WTC11 (cell line): ENCODE measurements around the gene WDR82. TPM values are rescaled to one million over a fixed set of nuclear protein-coding genes. Genes with fewer than 3 reads are reported as not detected.

Experiments
- ATAC-seq: fragments of 200-7000 bp; cut with Tn5 transposase; 2 replicates; pipeline ENCODE4 v1.10.0; 2021; ENCODE audit warnings: mild to moderate bottlenecking, moderate library complexity
- CTCF ChIA-PET: fragments of 300-600 bp; sonication (Branson Sonifier 250); formaldehyde crosslinking; loops from one replicate; lab custom pipeline; 2021; ENCODE audit warnings: antibody characterized with exemption; lab: Charles Lee
- POLR2A ChIA-PET: fragments of 350-600 bp; sonication (Branson Sonifier 250); formaldehyde crosslinking; loops from one replicate; lab custom pipeline; 2021; ENCODE audit warnings: antibody characterized with exemption; lab: Charles Lee
- DNase-seq: peaks from one replicate; pipeline ENCODE4 v3.0.0; 2021; ENCODE audit warnings: low spot score
- H3K27ac Mint-ChIP-seq: 2 replicates; pipeline ENCODE4 v1.8.0; 2021; ENCODE audit warnings: mixed read lengths
- H3K27me3 Mint-ChIP-seq: 2 replicates; pipeline ENCODE4 v1.8.0; 2021; ENCODE audit warnings: low read depth, mild to moderate bottlenecking, moderate library complexity, mixed read lengths
- H3K36me3 Mint-ChIP-seq: 2 replicates; pipeline ENCODE4 v1.8.0; 2021; ENCODE audit warnings: mixed read lengths
- H3K4me1 Mint-ChIP-seq: 2 replicates; pipeline ENCODE4 v1.8.0; 2022; ENCODE audit warnings: mixed read lengths
- H3K4me3 Mint-ChIP-seq: 2 replicates; pipeline ENCODE4 v1.8.0; 2021; ENCODE audit warnings: mild to moderate bottlenecking, moderate library complexity, mixed read lengths
- H3K9me3 Mint-ChIP-seq: 2 replicates; pipeline ENCODE4 v1.8.0; 2021; ENCODE audit warnings: mixed read lengths
- CBFB ChIP-seq: sonication (generic); formaldehyde crosslinking; IDR thresholded peaks from 2 replicates; pipeline ENCODE4 v1.8.1; 2022; ENCODE audit warnings: mild to moderate bottlenecking, low read depth, missing genetic modification reagents
- CREM ChIP-seq: sonication (generic); formaldehyde crosslinking; IDR thresholded peaks from 2 replicates; pipeline ENCODE4 v1.8.1; 2022; ENCODE audit warnings: mild to moderate bottlenecking, missing genetic modification reagents, moderate library complexity
- ELF4 ChIP-seq: sonication (generic); formaldehyde crosslinking; IDR thresholded peaks from 2 replicates; pipeline ENCODE4 v1.8.1; 2022; ENCODE audit warnings: low read depth, mild to moderate bottlenecking, moderate library complexity, missing genetic modification reagents
- EMX1 ChIP-seq: fragments of 250-450 bp; sonication (Bioruptor Pico); IDR thresholded peaks from 2 replicates; pipeline ENCODE4 v1.8.0; 2021; ENCODE audit warnings: mild to moderate bottlenecking
- ERG ChIP-seq: fragments of 250-450 bp; sonication (Bioruptor Pico); IDR thresholded peaks from 2 replicates; pipeline ENCODE4 v1.8.0; 2021; ENCODE audit warnings: mild to moderate bottlenecking
- FOXJ3 ChIP-seq: sonication (generic); formaldehyde crosslinking; IDR thresholded peaks from 2 replicates; pipeline ENCODE4 v1.9.0; 2021; ENCODE audit warnings: missing genetic modification reagents, mild to moderate bottlenecking, borderline replicate concordance
- FOXP4 ChIP-seq: sonication (generic); formaldehyde crosslinking; IDR thresholded peaks from 2 replicates; pipeline ENCODE4 v1.8.0; 2022; ENCODE audit warnings: mild to moderate bottlenecking, missing genetic modification reagents
- GRHL2 ChIP-seq: fragments of 250-450 bp; sonication (Bioruptor Pico); IDR thresholded peaks from 2 replicates; pipeline ENCODE4 v1.8.0; 2022; ENCODE audit warnings: mild to moderate bottlenecking, moderate library complexity; ENCODE audit not compliant: insufficient replicate concordance, severe bottlenecking
- HMGXB4 ChIP-seq: sonication (generic); formaldehyde crosslinking; IDR thresholded peaks from 2 replicates; pipeline ENCODE4 v1.8.1; 2023; ENCODE audit warnings: mild to moderate bottlenecking, moderate library complexity, missing genetic modification reagents
- IRF2 ChIP-seq: sonication (generic); formaldehyde crosslinking; IDR thresholded peaks from 2 replicates; pipeline ENCODE4 v1.8.0; 2022; ENCODE audit warnings: low read depth, missing genetic modification reagents, borderline replicate concordance
- JUN ChIP-seq: sonication (generic); formaldehyde crosslinking; IDR thresholded peaks from 2 replicates; pipeline ENCODE4 v1.8.0; 2023; ENCODE audit warnings: mild to moderate bottlenecking, missing genetic modification reagents
- KAT7 ChIP-seq: sonication (generic); formaldehyde crosslinking; IDR thresholded peaks from 2 replicates; pipeline ENCODE4 v1.8.1; 2023; ENCODE audit warnings: missing genetic modification reagents, mild to moderate bottlenecking, borderline replicate concordance
- MLX ChIP-seq: sonication (generic); formaldehyde crosslinking; IDR thresholded peaks from 2 replicates; pipeline ENCODE4 v1.8.1; 2023; ENCODE audit warnings: mild to moderate bottlenecking, missing genetic modification reagents, moderate library complexity
- NFYB ChIP-seq: sonication (generic); formaldehyde crosslinking; conservative IDR thresholded peaks from 2 replicates; pipeline ENCODE4 v1.8.0; 2022; ENCODE audit warnings: low read depth, missing genetic modification reagents
- NR2C2 ChIP-seq: sonication (generic); formaldehyde crosslinking; IDR thresholded peaks from 2 replicates; pipeline ENCODE4 v1.8.0; 2022; ENCODE audit warnings: mild to moderate bottlenecking, missing genetic modification reagents
- PREB ChIP-seq: sonication (generic); formaldehyde crosslinking; IDR thresholded peaks from 2 replicates; pipeline ENCODE4 v1.8.1; 2022; ENCODE audit warnings: mild to moderate bottlenecking, missing genetic modification reagents, moderate library complexity, borderline replicate concordance
- ZNF121 ChIP-seq: sonication (generic); formaldehyde crosslinking; IDR thresholded peaks from 2 replicates; pipeline ENCODE4 v1.8.0; 2023; ENCODE audit warnings: missing genetic modification reagents
- ZNF281 ChIP-seq: sonication (generic); formaldehyde crosslinking; IDR thresholded peaks from 2 replicates; pipeline ENCODE4 v1.8.0; 2023; ENCODE audit warnings: mild to moderate bottlenecking, missing genetic modification reagents
- ZNF532 ChIP-seq: fragments of 250-450 bp; sonication (Bioruptor Pico); IDR thresholded peaks from 2 replicates; pipeline ENCODE4 v1.9.0; 2021; ENCODE audit warnings: mild to moderate bottlenecking, borderline replicate concordance
- total RNA-seq: library from RNA; stranded (reverse); gene quantifications from 3 replicates; pipeline ENCODE4 v1.2.3, GENCODE V29; 2021

WDR82 gene
- total RNA-seq, 1 experiment from 2014 or later = 69.7 TPM

GRCh38 chr3:52324676-52325075 lies 46.2 kb upstream of the WDR82 start (continued):
- TF ChIP-seq KAT7 (CRISPR knock-in tag) = no peak

- DNase-seq (no peak), ATAC-seq (no peak)
- ChIA-PET POLR2A (interaction anchor here (0.6 kb wide), 1 partner anchor 36 kb away, joined by 3 read pairs; the partner anchor contains the start of gene GLYCTK), CTCF (interaction anchor here (0.6 to 1.0 kb wide), 4 partner anchors 16 to 62 kb away, joined by 3 to 4 read pairs (median 4); partner anchors contain the start of gene WDR82)
- Mint-ChIP-seq H3K27me3 (peaks cover 10% of the 10 kb centered on the region), H3K4me1 (no peaks in the 10 kb centered on the region), H3K9me3 (no peaks in the 10 kb centered on the region), H3K4me3 (no peak overlapping the region), H3K36me3 (no peaks in the 10 kb centered on the region), H3K27ac (no peak overlapping the region)
- TF ChIP-seq CREM = no peak
- no peak for TF ChIP-seq GRHL2 (CRISPR knock-in tag)
- TF ChIP-seq JUN (CRISPR knock-in tag) = no peak
- TF ChIP-seq PREB (CRISPR knock-in tag) = no peak
- TF ChIP-seq ERG = no peak
- TF ChIP-seq FOXP4 = no peak
- no peak for TF ChIP-seq ZNF532 (CRISPR knock-in tag)
- TF ChIP-seq CBFB = no peak
- TF ChIP-seq ELF4 (CRISPR knock-in tag) = no peak
- TF ChIP-seq EMX1 = no peak
- TF ChIP-seq KAT7 (CRISPR knock-in tag) = no peak
- no peak for TF ChIP-seq FOXJ3 (CRISPR knock-in tag)
- TF ChIP-seq NR2C2 (CRISPR knock-in tag) = no peak
- no peak for TF ChIP-seq IRF2 (CRISPR knock-in tag)
- no peak for TF ChIP-seq ZNF281 (CRISPR knock-in tag)
- no peak for TF ChIP-seq NFYB
- TF ChIP-seq ZNF121 (CRISPR knock-in tag) = no peak
- no peak for TF ChIP-seq MLX
- no peak for TF ChIP-seq HMGXB4 (CRISPR knock-in tag)
Observed at GRCh38 chr3:52323526-52324295, 45.3 kb upstream of the WDR82 start.
